Ovary (tissue), 3 donors: ENCODE measurements around the gene TOP3B.

Experiments
- CTCF ChIP-seq, 3 donors: fragments of 450-650 bp in 2 of 3; fragments of 200-600 bp in 1 of 3; IDR thresholded peaks; one replicate each; pipeline versions ENCODE4 v1.5.1 to v1.8.0; 2016 to 2022; ENCODE audit warnings: antibody characterized with exemption in 3 of 3, mild to moderate bottlenecking in 1 of 3
- EP300 ChIP-seq: sonication (generic); formaldehyde crosslinking; IDR thresholded peaks from one replicate; pipeline ENCODE4 v1.6.1; 2017; ENCODE audit warnings: antibody characterized with exemption
- POLR2A ChIP-seq: fragments of 450-650 bp; IDR thresholded peaks from one replicate; pipeline ENCODE4 v1.6.1; 2017; ENCODE audit warnings: antibody characterized with exemption, mild to moderate bottlenecking, moderate library complexity
- donor health status: DM: no; HTN: no; CAD: no.

GRCh38 chr22:21996175-21996720, 13.7 kb upstream of the TOP3B start:
- TF ChIP-seq CTCF (IDR thresholded peaks at IDR 0.05) = no peak
- no peak for TF ChIP-seq POLR2A
- TF ChIP-seq EP300 = no peak
